Mesenchymal stem cell (in vitro differentiated cells and primary cell): Measurements from ENCODE around the gene RFC5. TPM values are rescaled to one million over a fixed set of nuclear protein-coding genes. Genes with fewer than 3 reads are reported as not detected.

ENCODE experiments used
- DNase-seq: peaks from one replicate; pipeline ENCODE4 v3.0.0-alpha.2; 2013
- H2AFZ ChIP-seq: one replicate; pipeline ENCODE4 v1.6.1; 2013; ENCODE audit warnings: low read depth, mild to moderate bottlenecking, control low read depth, inconsistent platforms, low read length, moderate library complexity
- H2AK5ac ChIP-seq: 2 replicates; pipeline ENCODE4 v1.6.1; 2013; ENCODE audit warnings: low read length, moderate library complexity, mild to moderate bottlenecking, inconsistent platforms; ENCODE audit not compliant: severe bottlenecking
- H2BK120ac ChIP-seq: one replicate; pipeline ENCODE4 v1.6.1; 2013; ENCODE audit warnings: low read depth, mild to moderate bottlenecking, inconsistent platforms, low read length, moderate library complexity
- H2BK12ac ChIP-seq, 2 experiments: one replicate each; pipeline ENCODE4 v1.6.1; 2013; ENCODE audit warnings: inconsistent platforms in 2 of 2, low read length in 2 of 2, mild to moderate bottlenecking in 2 of 2, moderate library complexity in 2 of 2, control low read depth in 1 of 2
- H2BK15ac ChIP-seq: one replicate; pipeline ENCODE4 v1.6.1; 2013; ENCODE audit warnings: mild to moderate bottlenecking, low read depth, inconsistent platforms; ENCODE audit not compliant: poor library complexity, severe bottlenecking
- H2BK5ac ChIP-seq: 2 replicates; pipeline ENCODE4 v1.6.1; 2013; ENCODE audit warnings: low read depth, mild to moderate bottlenecking, low read length, control low read depth, inconsistent platforms; ENCODE audit not compliant: poor library complexity, severe bottlenecking
- H3K14ac ChIP-seq, 2 experiments: one replicate each; pipeline ENCODE4 v1.6.1; 2013; ENCODE audit warnings: inconsistent platforms in 2 of 2, low read length in 2 of 2, control low read depth in 1 of 2, mild to moderate bottlenecking in 1 of 2, moderate library complexity in 1 of 2
- H3K18ac ChIP-seq, 2 experiments: one replicate each; pipeline ENCODE4 v1.6.1; 2013; ENCODE audit warnings: inconsistent platforms in 2 of 2, low read length in 2 of 2, control low read depth in 1 of 2, low read depth in 1 of 2, mild to moderate bottlenecking in 1 of 2
- H3K23ac ChIP-seq, 2 experiments: one replicate each; pipeline ENCODE4 v1.6.1; 2013; ENCODE audit warnings: inconsistent platforms in 2 of 2, low read length in 2 of 2, mild to moderate bottlenecking in 2 of 2, moderate library complexity in 2 of 2, control low read depth in 1 of 2
- H3K27ac ChIP-seq: 2 replicates; pipeline ENCODE4 v1.5.1; 2013; ENCODE audit warnings: mild to moderate bottlenecking, moderate library complexity, low read length, control low read depth, inconsistent platforms; ENCODE audit not compliant: poor library complexity, severe bottlenecking
- H3K27me3 ChIP-seq, 2 experiments: 2 replicates each; pipeline versions ENCODE4 v1.6.1 to v1.7.0; 2013; ENCODE audit warnings: low read length in 2 of 2, mild to moderate bottlenecking in 2 of 2, moderate library complexity in 2 of 2, control low read depth in 1 of 2, inconsistent platforms in 1 of 2; ENCODE audit not compliant: control insufficient read depth in 1 of 2, insufficient read depth in 1 of 2
- H3K36me3 ChIP-seq, 2 experiments: 2 replicates each; pipeline versions ENCODE4 v1.6.1 to v1.7.0; 2013; ENCODE audit warnings: low read length in 2 of 2, control low read depth in 1 of 2, inconsistent platforms in 1 of 2, low read depth in 1 of 2, mild to moderate bottlenecking in 1 of 2; ENCODE audit not compliant: insufficient read depth in 2 of 2, control insufficient read depth in 1 of 2
- H3K4ac ChIP-seq, 2 experiments: one replicate each; pipeline ENCODE4 v1.6.1; 2013; ENCODE audit warnings: inconsistent platforms in 2 of 2, low read length in 2 of 2, mild to moderate bottlenecking in 2 of 2, moderate library complexity in 2 of 2, control low read depth in 1 of 2, low read depth in 1 of 2
- H3K4me1 ChIP-seq: 2 replicates; pipeline ENCODE4 v1.6.1; 2013; ENCODE audit warnings: low read depth, low read length, control low read depth; ENCODE audit not compliant: control insufficient read depth, insufficient read depth
- H3K4me2 ChIP-seq: 2 replicates; pipeline ENCODE4 v1.6.1; 2013; ENCODE audit warnings: low read length, mild to moderate bottlenecking, inconsistent platforms; ENCODE audit not compliant: poor library complexity, severe bottlenecking
- H3K4me3 ChIP-seq, 2 experiments: 2 replicates each; pipeline versions ENCODE4 v1.5.1 to v1.7.0; 2013; ENCODE audit warnings: low read length in 2 of 2, mild to moderate bottlenecking in 2 of 2, control low read depth in 1 of 2, low read depth in 1 of 2; ENCODE audit not compliant: insufficient read depth in 1 of 2
- H3K79me1 ChIP-seq: replicated peaks from 2 replicates; pipeline ENCODE4 v1.6.1; 2013; ENCODE audit warnings: mild to moderate bottlenecking, control low read depth, low read length, inconsistent platforms; ENCODE audit not compliant: poor library complexity, severe bottlenecking
- H3K9ac ChIP-seq: 2 replicates; pipeline ENCODE4 v1.7.0; 2013; ENCODE audit warnings: mild to moderate bottlenecking, low read length, moderate library complexity
- H3K9me3 ChIP-seq: 2 replicates; pipeline ENCODE4 v1.7.0; 2013; ENCODE audit warnings: mild to moderate bottlenecking, low read length; ENCODE audit not compliant: control insufficient read depth
- H4K8ac ChIP-seq: one replicate; pipeline ENCODE4 v1.6.1; 2013; ENCODE audit warnings: inconsistent platforms, mild to moderate bottlenecking, low read length, moderate library complexity
- H4K91ac ChIP-seq: one replicate; pipeline ENCODE4 v1.6.1; 2013; ENCODE audit warnings: mild to moderate bottlenecking, low read length, inconsistent platforms
- WGBS: methylation state at CpG from one replicate; pipeline ENCODE4 v1.1.7; 2013; ENCODE audit warnings: mixed read lengths; 5-methylcytosine and 5-hydroxymethylcytosine counted together
- polyA plus RNA-seq, 2 experiments: library from polyadenylated mRNA; stranded (reverse); fragments of 200-250 nt; gene quantifications; one replicate each; pipeline ENCODE4 v1.2.3, GENCODE V29; 2013

RFC5 gene
- polyA plus RNA-seq (2013, experiment 1 of 2), result 7.6 TPM
- 7.8 TPM for polyA plus RNA-seq (2013, experiment 2 of 2)

DNA sequence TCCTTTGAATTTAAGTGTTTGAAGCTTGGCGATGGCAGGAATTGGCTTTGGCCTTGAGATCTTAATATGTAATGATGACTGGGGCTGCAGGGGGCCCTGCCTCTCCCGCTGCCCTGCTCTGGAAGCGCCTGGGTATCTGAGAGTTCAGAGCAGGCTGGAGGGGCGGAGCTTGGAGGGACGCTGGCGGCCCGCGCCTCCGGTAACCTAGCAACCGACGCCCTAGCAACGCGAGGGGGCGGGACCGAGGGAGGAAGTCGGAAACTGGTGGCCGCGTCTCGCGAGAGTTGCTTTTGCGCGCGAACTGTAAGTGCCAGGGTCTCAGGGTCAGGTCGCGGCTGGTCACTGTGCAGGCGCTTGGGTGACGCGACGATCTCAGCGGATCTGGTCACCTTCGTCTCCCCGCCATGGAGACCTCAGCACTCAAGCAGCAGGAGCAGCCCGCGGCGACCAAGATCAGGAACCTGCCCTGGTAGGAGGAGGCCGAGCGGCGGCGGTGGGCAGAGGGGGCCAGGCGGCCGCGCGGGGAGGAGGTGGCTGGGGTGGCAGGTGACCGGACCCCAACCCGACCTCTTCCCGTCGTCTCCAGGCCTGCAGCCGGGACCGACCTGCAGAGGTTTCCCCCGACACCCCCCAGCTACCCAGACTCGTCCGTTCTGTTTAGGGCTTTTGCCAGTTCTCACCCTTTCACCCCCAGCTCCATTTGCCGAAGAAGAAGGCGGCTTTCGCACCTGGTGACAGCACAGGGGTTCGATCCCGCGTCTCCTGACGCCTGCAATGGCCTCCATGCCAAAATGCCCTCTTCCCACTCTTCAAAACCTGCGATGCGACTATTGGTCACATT is at the start of gene RFC5:
RFC5 (plus strand) TSS at position 280 of the 841 bp plus-strand sequence; CDS start at position 405, 125 bp downstream.
- Histone ChIP-seq H2BK12ac (no peak within 1 kb of the TSS), H3K4ac (peak within 1 kb of the TSS; percentile 15 to 34), H3K79me1 (peaks cover 18% of the 10 kb centered on the region), H3K36me3 (peaks cover 8 to 22% of the 10 kb centered on the region in 2 experiments), H2BK15ac (no peak within 1 kb of the TSS), H4K8ac (peak within 1 kb of the TSS; percentile 58), H4K91ac (peak within 1 kb of the TSS; percentile 23), H3K27me3 (no peaks in the 10 kb centered on the region), H3K18ac (peak within 1 kb of the TSS; percentile 65 to 86), H2AK5ac (no peak within 1 kb of the TSS), H3K4me3 (peak within 1 kb of the TSS; percentile 80 to 92), H3K9ac (peak within 1 kb of the TSS; percentile 93), H3K9me3 (no peaks in the 10 kb centered on the region), H2BK5ac (no peak within 1 kb of the TSS), H3K27ac (no peak within 1 kb of the TSS), H3K4me2 (peak within 1 kb of the TSS; percentile 81), H2AFZ (peak within 1 kb of the TSS; percentile 84), H3K14ac (no peak within 1 kb of the TSS), H3K4me1 (peaks cover 2% of the 10 kb centered on the region), H2BK120ac (no peak within 1 kb of the TSS), H3K23ac (no peak within 1 kb of the TSS)
- under 1% methylated on average over 57 of the region's 61 CpGs for WGBS
- peak; percentile 96 for DNase-seq

GRCh38 chr12:117967043-117967442 is 49.5 kb upstream of the RFC5 start:
- Histone ChIP-seq H3K23ac (no peak overlapping the region), H3K36me3 (peaks cover 0 to 3% of the 10 kb centered on the region in 2 experiments), H3K4ac (no peak overlapping the region), H3K4me2 (no peak overlapping the region), H3K9me3 (peaks cover 16% of the 10 kb centered on the region), H2BK12ac (no peak overlapping the region), H3K79me1 (no peaks in the 10 kb centered on the region), H2BK15ac (no peak overlapping the region), H3K4me1 (peaks cover 9% of the 10 kb centered on the region), H2BK120ac (no peak overlapping the region), H3K27me3 (peaks cover 60 to 64% of the 10 kb centered on the region in 2 experiments), H4K91ac (no peak overlapping the region), H3K14ac (no peak overlapping the region), H3K18ac (no peak overlapping the region), H3K9ac (no peak overlapping the region), H4K8ac (no peak overlapping the region), H2AFZ (no peak overlapping the region), H3K27ac (no peak overlapping the region), H3K4me3 (no peak overlapping the region), H2BK5ac (no peak overlapping the region), H2AK5ac (no peak overlapping the region)
- no peak for DNase-seq
- 29% methylated on average over 3 of the region's 4 CpGs for WGBS

DNA sequence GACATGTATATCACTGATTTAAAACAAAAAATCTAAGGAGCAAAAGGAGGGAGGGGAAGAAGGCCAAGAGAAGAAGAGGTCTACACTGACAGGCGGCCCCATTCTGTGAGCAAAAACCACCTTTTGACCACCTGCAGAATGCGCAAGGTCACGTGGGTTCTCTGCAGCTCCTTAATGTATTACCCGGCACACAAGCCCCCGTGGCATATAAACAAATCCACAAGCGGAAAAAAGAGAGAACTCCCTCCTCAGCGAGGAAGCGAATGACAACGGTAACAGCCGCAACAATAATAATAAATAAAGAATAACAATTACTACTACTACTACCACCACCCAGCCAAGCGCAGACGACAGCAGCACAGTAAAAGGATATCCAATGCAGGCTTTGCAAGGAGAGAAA is 49.0 kb upstream of the RFC5 start:
- no peak overlapping the region for H2BK12ac ChIP-seq
- no peak for DNase-seq
- WGBS, result 20% methylated on average over 10 of the region's 12 CpGs
- H3K27me3 ChIP-seq, result peaks cover 64 to 66% of the 10 kb centered on the region in 2 experiments
- peaks cover 19% of the 10 kb centered on the region for H3K9me3 ChIP-seq
- no peaks in the 10 kb centered on the region for H3K79me1 ChIP-seq
- H3K14ac ChIP-seq, result no peak overlapping the region
- H3K36me3 ChIP-seq, result peaks cover 0 to 3% of the 10 kb centered on the region in 2 experiments
- H2BK120ac ChIP-seq, result no peak overlapping the region
- peaks cover 9% of the 10 kb centered on the region for H3K4me1 ChIP-seq
- no peak overlapping the region for H3K4me3 ChIP-seq
- H2AFZ ChIP-seq, result no peak overlapping the region
- no peak overlapping the region for H2BK15ac ChIP-seq
- H3K4ac ChIP-seq, result no peak overlapping the region
- no peak overlapping the region for H2BK5ac ChIP-seq
- no peak overlapping the region for H4K91ac ChIP-seq
- no peak overlapping the region for H3K27ac ChIP-seq
- no peak overlapping the region for H3K9ac ChIP-seq
- no peak overlapping the region for H2AK5ac ChIP-seq
- no peak overlapping the region for H3K18ac ChIP-seq
- no peak overlapping the region for H3K23ac ChIP-seq
- no peak overlapping the region for H3K4me2 ChIP-seq
- H4K8ac ChIP-seq, result no peak overlapping the region

GRCh38 chr12:117968151-117968789 is 48.2 kb upstream of the RFC5 start:
- no peak overlapping the region for H2BK15ac ChIP-seq
- H3K4me2 ChIP-seq, result peak overlapping the region; percentile 99
- peaks cover 64 to 66% of the 10 kb centered on the region in 2 experiments for H3K27me3 ChIP-seq
- no peak overlapping the region for H3K18ac ChIP-seq
- no peak overlapping the region for H3K4ac ChIP-seq
- peak overlapping the region; percentile 59 to 62 for H3K4me3 ChIP-seq
- no peak overlapping the region for H2BK5ac ChIP-seq
- no peak overlapping the region for H2BK12ac ChIP-seq
- no peak overlapping the region for H2AFZ ChIP-seq
- H3K9me3 ChIP-seq, result peaks cover 19% of the 10 kb centered on the region
- no peaks in the 10 kb centered on the region for H3K79me1 ChIP-seq
- H3K14ac ChIP-seq, result no peak overlapping the region
- no peak overlapping the region for H3K27ac ChIP-seq
- H3K4me1 ChIP-seq, result peaks cover 9% of the 10 kb centered on the region
- peaks cover 0 to 3% of the 10 kb centered on the region in 2 experiments for H3K36me3 ChIP-seq
- 2% methylated on average over 2 of the region's 10 CpGs for WGBS
- no peak overlapping the region for H2BK120ac ChIP-seq
- no peak overlapping the region for H3K9ac ChIP-seq
- no peak overlapping the region for H4K8ac ChIP-seq
- no peak overlapping the region for H2AK5ac ChIP-seq
- H4K91ac ChIP-seq, result no peak overlapping the region
- H3K23ac ChIP-seq, result no peak overlapping the region
- DNase-seq, result no peak
